Measurements from ENCODE around the gene WDHD1.
"Not testable (repeated sequence)": the region's sequence is repeated elsewhere in the genome, so short reads cannot be mapped to it uniquely, and the experiment has no call there.

Gene WDHD1

GRCh38 chr14:54902143-54902520, 124.8 kb downstream of the WDHD1 start:
- peak in 1 of 2 experiments; percentile 26 for DNase-seq

- DNase-seq, result no peak
These were observed 125.3 kb downstream of the WDHD1 start for GRCh38 chr14:54901380-54902142.

- DNase-seq, result no peak
These were observed 127.3 kb downstream of the WDHD1 start for GRCh38 chr14:54899573-54899972.

DNA sequence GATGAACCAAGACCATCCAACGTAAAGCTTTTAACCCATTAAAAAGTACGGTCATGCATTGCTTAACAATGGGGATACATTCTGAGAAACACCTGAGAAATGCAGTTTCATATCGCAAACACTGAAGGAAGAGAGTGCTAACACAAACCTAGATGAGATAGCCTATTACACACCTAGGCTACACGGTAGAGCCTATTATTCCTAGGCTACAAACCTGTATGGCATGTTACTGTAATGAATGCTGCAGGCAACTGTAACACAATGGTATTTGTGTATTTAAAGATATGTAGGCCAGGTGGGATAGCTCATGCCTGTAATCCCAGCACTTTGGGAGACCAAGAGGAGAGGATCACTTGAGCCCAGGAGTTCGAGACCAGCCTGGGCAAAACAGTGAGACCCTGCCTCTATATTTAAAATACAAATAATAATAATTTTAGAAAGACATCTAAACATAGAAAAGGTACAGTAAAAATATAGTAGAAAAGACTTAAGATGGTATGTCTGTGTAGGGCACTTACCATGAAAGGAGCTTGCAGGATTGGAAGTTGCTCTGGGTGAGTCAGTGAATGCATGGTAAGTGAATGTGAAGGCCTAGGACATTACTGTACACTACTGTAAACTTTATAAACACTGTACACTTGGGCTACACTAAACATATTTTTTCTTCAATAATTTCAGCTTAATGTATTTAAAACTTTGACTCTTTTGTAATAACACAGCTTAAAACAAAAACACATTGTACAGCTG, 128.9 kb downstream of the WDHD1 start:
- DNase-seq, result not testable (repeated sequence)

GRCh38 chr14:54895683-54896082, 131.2 kb downstream of the WDHD1 start:
- no peak for DNase-seq

GRCh38 chr14:54894995-54895394, 131.9 kb downstream of the WDHD1 start:
- no peak for DNase-seq

DNA sequence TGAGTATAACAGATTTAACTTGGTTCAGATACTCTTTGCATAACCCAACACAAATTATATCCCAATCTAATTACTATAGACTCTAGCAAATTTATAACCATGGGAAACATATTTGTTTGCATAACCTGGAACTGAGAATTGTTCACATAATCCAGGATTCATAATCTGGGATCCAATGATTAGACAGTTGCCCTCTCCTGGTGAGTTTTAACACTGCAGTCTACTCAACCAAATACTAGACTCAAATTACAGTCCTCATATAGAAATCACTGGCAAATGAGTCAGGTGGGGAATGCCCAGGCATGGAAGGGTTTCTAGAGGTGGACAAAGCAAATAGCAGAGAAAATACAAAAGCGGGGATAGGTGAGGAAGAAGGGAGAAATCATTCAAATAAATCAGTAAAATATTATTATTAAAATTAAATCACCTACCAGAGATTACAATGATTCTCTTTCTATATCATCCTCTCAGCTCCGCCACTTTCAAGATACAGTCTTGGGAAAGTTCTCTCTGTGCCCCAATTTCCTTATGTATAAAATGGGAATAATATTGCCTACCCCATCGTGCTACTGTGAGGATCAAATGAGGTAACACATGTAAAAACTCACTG, 133.6 kb downstream of the WDHD1 start:
- DNase-seq, result peak; percentile 24 to 45

GRCh38 chr14:54891471-54892245, 135.2 kb downstream of the WDHD1 start:
- DNase-seq, result no peak

DNA sequence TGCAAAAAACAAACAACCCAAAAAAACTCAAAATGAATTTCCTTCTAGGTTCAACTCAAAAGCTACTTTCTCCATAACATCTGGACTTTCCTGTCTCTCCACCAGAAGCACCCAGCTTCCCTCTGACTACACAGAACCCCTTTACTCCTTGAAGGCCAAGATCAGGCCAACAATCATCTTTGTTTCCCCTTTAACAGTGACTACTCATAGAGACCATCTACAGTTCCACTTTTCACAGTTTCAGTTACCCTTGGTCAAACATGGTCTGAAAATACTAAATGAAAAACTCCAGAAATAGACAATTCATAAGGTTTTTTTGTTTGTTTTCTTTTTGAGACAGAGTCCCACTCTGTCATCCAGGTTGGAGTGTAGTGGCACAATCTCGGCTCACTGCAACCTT, 136.1 kb downstream of the WDHD1 start:
- DNase-seq, result no peak

DNA sequence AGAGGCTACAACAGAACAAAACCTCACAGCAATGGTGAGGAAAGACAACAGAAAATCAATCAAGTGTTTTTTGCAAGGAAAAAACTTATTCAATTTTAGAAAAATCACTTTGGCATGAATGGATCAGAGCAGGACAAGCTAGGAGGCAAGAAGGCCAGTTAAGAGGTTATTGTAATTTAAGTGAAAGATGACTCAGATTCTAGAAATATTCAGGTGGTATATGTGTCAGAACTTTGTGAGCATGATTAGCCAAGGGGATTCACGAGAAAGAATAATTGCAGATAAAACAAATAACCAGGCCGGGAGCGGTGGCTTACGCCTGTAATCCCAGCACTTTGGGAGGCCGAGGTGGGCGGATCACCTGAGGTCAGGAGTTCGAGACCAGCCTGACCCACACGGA, 137.0 kb downstream of the WDHD1 start:
- DNase-seq, result no peak

Measured in NCI-H446 (cell line).